GM19193 (cell line): ENCODE measurements around the gene FEN1.

Experiments used
- POLR2A ChIP-seq: IDR thresholded peaks from 4 replicates; pipeline ENCODE4 v1.6.1; 2011; ENCODE audit not compliant: insufficient read depth, insufficient read length; ENCODE audit errors: extremely low read depth

FEN1 gene

DNA sequence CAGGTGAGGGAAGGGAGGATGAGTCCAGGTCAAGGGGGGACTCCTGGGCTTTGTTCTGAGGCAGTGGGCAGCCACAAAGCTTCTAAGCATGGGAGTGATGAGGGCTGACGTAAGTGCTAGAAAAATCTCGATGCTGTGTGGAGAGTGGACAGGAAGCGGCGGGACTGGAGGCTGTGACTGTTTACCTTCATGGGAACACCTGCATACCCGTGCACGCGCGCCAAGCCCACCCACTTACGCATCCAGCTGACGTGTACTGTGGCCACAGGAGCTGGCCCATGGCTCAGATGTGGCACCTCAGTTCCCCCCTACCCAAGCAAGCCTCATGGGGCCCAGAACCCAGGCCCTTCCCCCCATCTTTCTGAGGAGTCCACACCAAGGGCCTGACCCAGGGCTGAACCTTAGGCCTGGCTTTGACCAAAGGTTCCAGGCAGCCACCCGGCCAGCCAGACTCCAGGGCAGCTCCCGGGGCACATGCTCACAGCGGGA is 26.3 kb upstream of the FEN1 start:
- no peak for TF ChIP-seq POLR2A

DNA sequence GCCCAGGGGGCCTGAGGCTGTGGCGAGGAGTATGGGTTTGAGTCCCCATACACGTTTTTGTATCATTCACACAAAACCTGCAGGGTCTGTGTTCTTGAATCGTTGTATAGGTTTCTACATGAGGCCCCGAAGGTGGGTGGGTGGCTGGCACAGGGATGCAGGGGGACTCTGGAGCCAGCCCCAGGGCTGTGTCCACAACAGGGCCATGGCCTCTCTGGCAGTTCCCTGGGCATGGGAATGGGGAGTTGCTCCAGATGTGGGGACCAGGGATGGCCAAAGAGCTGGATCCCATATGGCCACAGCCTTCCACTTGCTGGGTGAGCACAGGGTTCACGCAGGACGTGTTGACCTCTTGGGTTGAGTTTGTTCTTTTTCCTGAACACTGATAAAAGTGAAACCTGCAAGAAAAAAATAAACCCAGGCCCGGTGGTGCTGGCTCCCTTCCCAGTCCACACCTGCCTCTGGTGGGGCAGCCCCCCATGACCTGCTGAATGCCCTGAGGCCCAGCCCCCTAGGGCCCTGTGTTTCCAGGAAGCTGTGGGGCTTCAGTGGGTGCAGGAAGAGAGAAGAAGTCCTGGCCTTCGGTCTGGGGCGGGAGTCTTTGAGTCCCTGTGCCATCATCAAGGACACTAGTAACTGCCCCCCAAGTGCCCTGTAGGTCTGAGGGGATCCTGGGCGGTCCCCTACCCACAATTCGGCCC is 24.2 kb upstream of the FEN1 start:
- no peak for TF ChIP-seq POLR2A

DNA sequence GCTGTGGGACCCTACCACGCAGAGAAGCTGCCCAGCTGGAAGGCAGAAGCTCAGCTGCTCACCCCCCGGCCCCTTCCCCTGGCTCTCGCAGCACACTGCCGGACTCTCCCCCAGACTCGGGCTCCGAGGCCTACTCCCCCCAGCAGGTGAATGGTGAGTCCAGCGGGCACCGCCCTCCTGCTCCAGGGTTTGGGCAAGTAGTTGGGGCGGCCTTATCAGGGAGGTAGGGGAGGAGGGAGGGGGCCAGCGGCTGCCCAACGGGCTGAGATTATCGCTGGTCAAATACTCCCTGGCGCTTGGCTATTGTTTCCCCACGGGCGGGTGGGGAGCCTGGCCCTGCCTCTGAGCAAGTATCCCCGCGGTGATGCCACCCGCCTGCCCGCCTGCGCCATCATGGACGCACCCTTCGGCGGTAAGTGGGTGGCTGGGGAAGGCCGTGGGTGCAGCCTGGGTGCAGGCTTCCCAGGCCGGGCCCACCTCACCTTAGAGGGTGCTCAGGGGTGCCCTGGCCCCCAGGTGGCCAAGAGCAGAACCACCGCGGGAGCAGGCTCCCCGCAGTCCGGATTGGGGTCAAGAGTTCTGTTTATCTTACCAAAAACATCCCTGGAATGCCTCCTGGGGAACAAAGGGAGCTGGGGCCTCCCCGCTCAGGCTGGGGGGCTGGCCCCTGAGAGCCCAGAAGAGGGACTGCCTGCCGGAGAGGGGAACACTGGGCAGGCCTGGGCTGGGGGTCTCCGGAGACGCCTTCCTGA is 23.4 kb upstream of the FEN1 start:
- no peak for TF ChIP-seq POLR2A

DNA sequence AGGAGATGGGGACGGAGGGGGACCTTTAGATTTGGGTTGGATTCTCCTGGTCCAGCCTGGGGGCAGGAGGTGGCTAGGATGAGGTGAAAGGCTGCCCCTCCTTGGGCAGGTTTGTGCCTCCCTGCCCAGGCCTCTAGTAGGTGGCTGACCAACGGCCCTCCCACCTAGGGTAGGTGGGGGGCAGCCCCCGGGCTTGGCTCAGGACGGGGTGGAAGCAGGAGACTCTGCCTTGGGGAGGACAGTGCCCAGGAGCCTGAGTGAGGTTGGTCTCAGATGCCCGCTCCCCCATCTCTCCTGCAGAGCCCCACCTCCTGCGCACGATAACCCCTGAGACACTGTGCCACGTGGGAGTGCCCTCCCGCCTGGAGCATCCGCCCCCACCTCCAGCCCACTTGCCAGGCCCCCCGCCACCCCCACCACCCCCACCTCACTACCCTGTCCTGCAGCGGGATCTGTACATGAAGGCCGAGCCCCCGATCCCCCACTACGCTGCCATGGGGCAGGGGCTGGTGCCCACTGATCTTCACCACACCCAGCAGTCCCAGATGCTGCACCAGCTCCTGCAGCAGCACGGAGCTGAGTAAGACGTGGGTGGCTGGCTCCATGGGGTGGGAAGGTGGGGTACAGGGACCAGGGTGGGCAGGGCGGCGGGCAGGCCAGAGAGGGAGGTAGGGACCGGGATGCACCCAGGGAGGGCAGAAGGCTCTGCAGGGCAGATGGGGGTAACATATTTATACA is 22.6 kb upstream of the FEN1 start:
- no peak for TF ChIP-seq POLR2A

DNA sequence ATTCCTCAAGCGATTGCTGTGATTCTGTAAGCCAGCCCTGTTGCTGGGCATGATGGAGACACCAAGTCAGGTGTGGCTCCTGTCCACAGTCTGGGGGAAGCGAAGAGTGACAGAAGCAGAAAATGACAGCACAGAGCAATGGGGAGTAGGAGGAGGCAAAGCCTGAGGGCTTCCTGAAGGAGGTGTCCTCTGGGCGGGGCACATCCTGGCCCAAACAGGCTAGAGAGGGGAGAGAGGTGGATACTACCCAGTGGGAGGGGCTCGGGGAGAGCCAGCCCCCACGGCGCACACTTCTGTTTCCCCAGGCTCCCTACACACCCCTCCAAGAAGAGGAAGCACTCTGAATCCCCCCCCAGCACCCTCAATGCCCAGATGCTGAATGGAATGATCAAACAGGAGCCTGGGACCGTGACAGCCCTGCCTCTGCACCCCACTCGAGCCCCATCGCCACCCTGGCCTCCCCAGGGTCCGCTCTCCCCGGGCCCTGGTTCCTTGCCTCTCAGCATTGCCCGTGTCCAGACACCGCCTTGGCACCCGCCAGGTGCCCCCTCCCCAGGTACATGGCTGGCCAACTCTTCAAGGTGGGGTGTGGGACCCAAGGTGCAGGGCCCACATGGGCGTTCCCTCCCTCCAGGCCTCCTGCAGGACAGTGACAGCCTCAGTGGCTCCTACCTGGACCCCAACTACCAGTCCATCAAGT is 21.4 kb upstream of the FEN1 start:
- no peak for TF ChIP-seq POLR2A

DNA sequence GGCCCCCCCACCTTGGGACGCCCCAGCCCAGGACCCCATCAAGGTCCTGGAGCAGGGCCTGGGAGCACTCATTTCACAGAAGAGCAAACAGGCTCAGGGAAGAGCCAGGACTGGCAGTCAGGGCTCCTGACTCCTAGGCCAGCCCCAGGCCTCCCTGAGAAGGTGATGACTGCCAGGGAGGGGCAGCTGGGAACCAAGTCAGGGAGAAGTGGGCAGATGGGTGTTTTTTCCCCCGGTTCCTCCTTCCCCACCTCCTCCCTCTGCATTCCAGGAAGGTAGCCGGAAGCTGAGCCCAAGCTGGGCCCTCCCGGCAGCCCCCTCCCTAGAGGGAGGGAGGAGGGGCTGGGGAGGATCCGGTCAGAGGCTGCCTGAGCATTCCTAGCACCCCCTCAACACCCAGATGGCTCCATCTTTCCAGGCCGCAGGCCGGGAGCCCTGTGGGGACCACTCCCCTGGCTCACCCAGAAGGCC is 20.7 kb upstream of the FEN1 start:
- TF ChIP-seq POLR2A: no peak

DNA sequence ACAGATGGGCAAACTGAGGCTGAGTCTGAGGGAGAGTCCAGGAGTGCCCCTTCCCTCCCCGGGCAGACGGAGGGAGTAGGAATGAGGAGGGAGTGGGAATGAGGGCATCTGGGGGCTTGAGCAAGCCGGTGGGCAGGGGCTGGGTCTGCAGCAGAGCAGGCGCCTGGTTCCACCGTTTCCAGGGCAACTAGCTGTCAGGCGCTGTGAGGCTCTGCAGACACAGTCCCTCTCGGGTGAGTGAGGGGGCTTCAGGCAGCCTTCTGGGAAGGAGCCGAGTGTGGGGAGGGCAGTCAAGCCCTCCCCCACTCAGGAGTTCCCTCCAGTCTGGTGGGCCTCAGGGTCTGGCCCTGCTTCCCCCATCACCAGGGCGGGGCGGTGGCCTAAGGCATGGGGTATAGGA is 19.4 kb upstream of the FEN1 start:
- no peak for TF ChIP-seq POLR2A

DNA sequence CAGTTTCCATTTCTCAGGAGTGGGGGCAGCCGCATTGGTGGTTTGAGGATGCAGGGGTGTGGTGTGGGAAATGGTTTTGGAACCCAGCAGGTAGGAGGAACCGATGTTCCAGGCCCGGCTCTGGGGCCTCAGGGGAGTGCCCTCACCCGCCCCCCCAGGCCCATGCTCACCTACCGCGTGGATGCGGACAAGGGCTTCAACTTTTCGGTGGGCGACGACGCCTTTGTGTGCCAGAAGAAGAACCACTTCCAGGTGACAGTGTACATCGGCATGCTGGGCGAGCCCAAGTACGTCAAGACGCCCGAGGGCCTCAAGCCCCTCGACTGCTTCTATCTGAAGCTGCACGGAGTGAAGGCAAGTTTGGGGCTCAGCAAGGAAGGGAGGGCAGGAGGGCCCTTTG is 18.9 kb upstream of the FEN1 start:
- no peak for TF ChIP-seq POLR2A

DNA sequence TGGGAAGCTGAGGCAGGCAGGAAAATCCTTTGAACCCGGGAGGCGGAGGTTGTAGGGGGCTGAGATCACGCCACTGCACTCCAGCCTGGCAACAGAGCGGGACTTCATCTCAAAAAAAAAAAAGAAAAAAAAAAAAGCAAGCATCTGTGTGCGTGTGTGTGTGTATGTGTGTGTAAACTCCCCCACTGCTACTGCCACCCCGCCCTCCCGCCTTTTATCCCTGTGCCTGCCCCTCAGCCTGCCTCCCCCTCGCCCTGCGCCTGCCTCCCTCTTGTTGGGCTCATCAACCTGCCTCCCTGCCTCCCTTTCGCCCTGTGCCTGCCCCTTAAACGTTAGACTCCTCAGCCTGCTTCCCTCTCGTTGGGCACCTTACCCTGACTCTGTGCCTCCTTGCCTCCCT is 18.3 kb upstream of the FEN1 start:
- TF ChIP-seq POLR2A: no peak

DNA sequence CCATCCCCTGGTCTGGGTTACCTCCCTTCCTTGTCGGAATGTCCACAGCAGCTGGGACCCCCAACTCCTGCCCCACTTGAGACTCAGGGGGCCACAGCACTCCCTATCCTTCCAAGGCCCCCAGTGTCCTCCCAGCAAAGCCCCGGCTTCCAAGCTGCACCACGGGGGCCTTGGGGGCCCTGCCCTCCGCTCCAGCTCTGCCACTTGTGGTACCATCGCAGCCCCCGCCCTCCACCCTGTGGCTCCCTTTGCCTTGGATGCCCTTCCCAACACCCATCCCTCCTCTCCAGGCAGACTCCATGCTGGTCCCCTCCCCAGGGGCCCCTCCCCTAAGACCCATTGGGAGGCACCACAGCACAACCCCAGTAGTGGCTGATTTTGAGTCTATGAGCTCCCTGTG is 17.6 kb upstream of the FEN1 start:
- no peak for TF ChIP-seq POLR2A

DNA sequence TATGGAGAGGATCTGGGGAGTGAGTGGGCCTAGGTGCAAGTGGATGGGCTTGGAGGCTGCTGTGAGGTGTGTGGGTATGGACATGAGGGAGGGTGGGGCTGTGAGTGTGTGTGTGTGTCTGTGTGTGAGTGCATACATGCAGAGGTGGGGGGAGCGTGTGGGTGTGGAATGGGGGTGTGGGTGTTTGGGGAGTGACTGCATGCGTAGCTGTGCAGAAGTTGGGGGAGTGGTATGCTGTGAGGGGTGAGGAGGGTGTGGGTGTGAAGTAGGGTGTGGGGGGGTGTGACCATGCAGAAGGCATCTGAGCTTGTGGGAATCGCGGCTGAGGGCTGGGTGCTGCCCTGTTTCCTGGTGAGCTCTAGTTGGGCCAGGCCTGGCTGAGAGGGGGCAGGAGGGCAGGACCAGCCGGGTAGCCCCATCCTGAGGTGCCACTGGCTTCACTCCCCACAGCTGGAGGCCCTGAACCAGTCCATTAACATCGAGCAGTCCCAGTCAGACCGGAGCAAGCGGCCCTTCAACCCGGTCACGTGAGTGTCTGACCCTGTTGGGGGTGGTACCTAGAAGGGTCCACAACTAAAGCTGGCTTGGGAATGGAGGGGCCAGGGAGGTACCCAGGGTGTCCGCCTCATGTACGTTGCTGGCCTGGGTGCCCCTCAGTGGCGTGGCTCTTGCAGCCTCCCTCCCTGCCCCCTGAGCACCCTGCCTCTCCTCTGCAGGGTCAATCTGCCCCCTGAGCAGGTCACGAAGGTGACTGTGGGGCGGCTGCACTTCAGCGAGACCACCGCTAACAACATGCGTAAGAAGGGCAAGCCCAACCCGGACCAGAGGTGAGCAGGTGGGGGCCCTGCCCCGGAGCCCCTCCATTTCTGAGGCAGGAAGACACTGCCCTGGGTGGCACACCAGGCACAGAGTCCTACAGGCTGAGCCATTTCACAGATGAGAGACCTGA is 16.8 kb upstream of the FEN1 start:
- no peak for TF ChIP-seq POLR2A

DNA sequence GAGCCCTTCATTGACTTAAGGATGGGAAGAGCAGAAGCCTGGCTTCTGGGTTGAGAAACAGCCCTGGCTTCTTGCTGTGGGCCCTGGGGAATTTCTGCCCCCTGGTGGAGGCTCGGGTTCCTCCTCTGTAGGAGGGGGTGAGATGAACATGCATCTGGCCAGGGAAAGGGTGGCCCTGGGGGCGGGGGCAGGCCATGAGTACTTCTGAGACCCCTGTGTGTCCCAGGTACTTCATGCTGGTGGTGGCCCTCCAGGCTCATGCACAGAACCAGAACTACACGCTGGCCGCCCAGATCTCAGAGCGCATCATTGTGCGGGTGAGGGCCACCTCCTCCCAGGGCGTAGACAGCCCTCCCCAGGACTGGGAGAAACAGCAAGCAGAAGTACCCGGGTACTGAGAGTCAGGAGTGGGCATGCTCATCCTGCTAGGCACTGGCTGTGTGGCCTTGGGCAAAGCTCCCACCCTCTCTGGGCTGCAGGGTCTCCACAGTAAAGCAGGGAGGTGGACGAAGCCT is 16.1 kb upstream of the FEN1 start:
- TF ChIP-seq POLR2A: no peak

DNA sequence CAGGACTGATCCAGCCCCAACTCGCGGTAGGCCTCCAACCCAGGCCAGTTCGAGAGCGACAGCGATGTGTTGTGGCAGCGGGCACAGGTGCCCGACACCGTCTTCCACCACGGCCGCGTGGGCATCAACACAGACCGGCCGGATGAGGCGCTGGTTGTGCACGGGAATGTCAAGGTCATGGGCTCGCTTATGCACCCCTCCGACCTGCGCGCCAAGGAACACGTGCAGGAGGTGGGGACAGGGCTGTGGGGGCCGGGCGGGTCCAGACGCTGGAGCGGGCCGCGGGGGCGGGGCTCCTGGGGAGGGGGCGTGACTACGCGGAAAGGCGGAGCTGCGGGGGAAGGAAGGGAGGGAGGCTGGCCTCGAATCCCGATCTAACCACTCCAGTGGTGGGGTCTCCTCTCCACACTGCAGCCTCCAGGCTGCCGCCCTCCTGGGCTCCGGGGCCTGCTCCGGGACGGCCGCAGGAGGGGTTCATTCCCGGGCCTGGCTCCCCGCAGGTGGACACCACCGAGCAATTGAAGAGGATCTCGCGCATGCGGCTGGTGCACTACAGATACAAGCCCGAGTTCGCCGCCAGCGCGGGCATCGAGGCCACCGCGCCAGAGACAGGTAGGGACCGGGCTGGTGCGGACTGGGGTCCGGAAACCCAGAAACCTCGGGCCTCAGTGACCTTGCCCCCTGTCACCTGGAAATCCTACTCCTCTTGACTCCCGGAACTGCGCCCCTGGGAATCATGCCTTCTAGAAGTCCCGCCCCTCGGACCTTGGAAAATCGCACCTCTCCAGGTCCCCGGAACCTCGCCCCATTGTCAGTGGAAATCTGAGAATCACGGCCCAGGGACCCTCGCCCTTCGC is 15.2 kb upstream of the FEN1 start:
- no peak for TF ChIP-seq POLR2A
